HepG2 (cell line): ENCODE data around the gene PDZD7. TPM values are rescaled to one million over a fixed set of nuclear protein-coding genes. Genes with fewer than 3 reads are reported as not detected.

ENCODE experiments used
- FIP1L1 ChIP-seq: fragments of 200-400 bp; formaldehyde crosslinking; IDR thresholded peaks from 2 replicates; pipeline ENCODE4 v1.6.1; 2018; ENCODE audit warnings: low read depth, mild to moderate bottlenecking, low read length, moderate library complexity, borderline replicate concordance; ENCODE audit not compliant: insufficient read depth
- HHEX ChIP-seq: IDR thresholded peaks from 2 replicates; pipeline ENCODE4 v1.6.1; 2016; ENCODE audit warnings: control low read depth
- HNF4G ChIP-seq, 2 experiments: sonication (generic) in 1 of 2; formaldehyde crosslinking in 1 of 2; IDR thresholded peaks; 2 replicates each; pipeline versions ENCODE4 v1.4.0 to v1.6.1; 2011 to 2020; ENCODE audit warnings: borderline replicate concordance in 2 of 2, low read depth in 2 of 2, mild to moderate bottlenecking in 2 of 2, low read length in 1 of 2, missing genetic modification reagents in 1 of 2, moderate library complexity in 1 of 2
- IKZF4 ChIP-seq: sonication (generic); formaldehyde crosslinking; IDR thresholded peaks from 2 replicates; pipeline ENCODE4 v1.5.1; 2020; ENCODE audit warnings: borderline replicate concordance, mild to moderate bottlenecking, low read depth, missing genetic modification reagents; ENCODE audit errors: not compliant biosample characterization
- IRX3 ChIP-seq: sonication (generic); formaldehyde crosslinking; IDR thresholded peaks from 2 replicates; pipeline ENCODE4 v1.8.1; 2023; ENCODE audit warnings: mild to moderate bottlenecking, low read depth, missing genetic modification reagents, borderline replicate concordance
- MXD4 ChIP-seq: IDR thresholded peaks from 2 replicates; pipeline ENCODE4 v1.6.1; 2016; ENCODE audit warnings: mild to moderate bottlenecking, missing biosample characterization, missing genetic modification reagents
- NFKBIZ ChIP-seq: IDR thresholded peaks from 2 replicates; pipeline ENCODE4 v1.6.1; 2018; ENCODE audit warnings: missing genetic modification reagents, missing compliant biosample characterization
- REPIN1 ChIP-seq: sonication (generic); formaldehyde crosslinking; IDR thresholded peaks from 2 replicates; pipeline ENCODE4 v1.8.0; 2022; ENCODE audit warnings: missing genetic modification reagents, low read depth, mild to moderate bottlenecking, borderline replicate concordance
- RFX5 ChIP-seq: IDR thresholded peaks from 2 replicates; pipeline ENCODE4 v1.6.1; 2011; ENCODE audit warnings: low read depth, low read length, improper control_type of control experiment
- SCMH1 ChIP-seq: sonication (generic); formaldehyde crosslinking; IDR thresholded peaks from 2 replicates; pipeline ENCODE4 v1.9.0; 2021; ENCODE audit warnings: missing genetic modification reagents, mild to moderate bottlenecking, borderline replicate concordance
- SIN3A ChIP-seq: IDR thresholded peaks from 2 replicates; pipeline ENCODE4 v1.6.1; 2011; ENCODE audit warnings: low read depth, mild to moderate bottlenecking, control low read depth, low read length, borderline replicate concordance
- ZNF484 ChIP-seq: sonication (generic); formaldehyde crosslinking; IDR thresholded peaks from 2 replicates; pipeline ENCODE4 v1.5.1; 2020; ENCODE audit warnings: mild to moderate bottlenecking, low read depth, missing genetic modification reagents, borderline replicate concordance
- ZNF564 ChIP-seq: sonication (generic); formaldehyde crosslinking; IDR thresholded peaks from 2 replicates; pipeline ENCODE4 v1.8.1; 2023; ENCODE audit warnings: mild to moderate bottlenecking, missing genetic modification reagents
- ZNF839 ChIP-seq: sonication (generic); formaldehyde crosslinking; IDR thresholded peaks from 2 replicates; pipeline ENCODE4 v1.4.0; 2020; ENCODE audit warnings: missing genetic modification reagents, mild to moderate bottlenecking, borderline replicate concordance
- polyA plus RNA-seq, 8 experiments: library from polyadenylated mRNA; depleted of rRNA in 3 of 8; stranded (reverse) in 7 of 8; unstranded in 1 of 8; fragments of >200 nt; fragmentation: Illumina TruSeq in 4 of 8; extraction: Trizol in 4 of 8; gene quantifications; 2 replicates each; pipeline versions ENCODE4 v1.2.1 to v1.2.3, GENCODE V29; 2011 to 2016; ENCODE audit warnings: low read depth in 4 of 8, missing spikeins in 1 of 8, mixed read lengths in 1 of 8; ENCODE audit not compliant: insufficient read depth in 1 of 8
- total RNA-seq, 5 experiments: library from RNA; depleted of rRNA; stranded (reverse); fragments of >200 nt; fragmentation: Illumina TruSeq; extraction: Trizol; gene quantifications; 2 replicates each; pipeline ENCODE4 v1.2.3, GENCODE V29; 2016; ENCODE audit warnings: low read depth in 1 of 5
- TF ChIP-seq, protein P1 (sequence below): fragments of 450-650 bp; IDR thresholded peaks from 2 replicates; pipeline ENCODE4 v1.6.1; 2017
- TF ChIP-seq, protein P2 (sequence below): sonication (generic); formaldehyde crosslinking; IDR thresholded peaks from 2 replicates; pipeline ENCODE4 v1.4.0; 2020; ENCODE audit warnings: missing genetic modification reagents
- TF ChIP-seq, protein P3 (sequence below): sonication (generic); formaldehyde crosslinking; IDR thresholded peaks from 2 replicates; pipeline ENCODE4 v1.9.0; 2021; ENCODE audit warnings: missing genetic modification reagents, borderline replicate concordance

Gene PDZD7
- total and polyA plus RNA-seq, 2 of the 13 experiments (the other 11 are each of a cell fraction or from before 2014, with no cell fraction given) = 0.58 to 0.73 TPM

DNA sequence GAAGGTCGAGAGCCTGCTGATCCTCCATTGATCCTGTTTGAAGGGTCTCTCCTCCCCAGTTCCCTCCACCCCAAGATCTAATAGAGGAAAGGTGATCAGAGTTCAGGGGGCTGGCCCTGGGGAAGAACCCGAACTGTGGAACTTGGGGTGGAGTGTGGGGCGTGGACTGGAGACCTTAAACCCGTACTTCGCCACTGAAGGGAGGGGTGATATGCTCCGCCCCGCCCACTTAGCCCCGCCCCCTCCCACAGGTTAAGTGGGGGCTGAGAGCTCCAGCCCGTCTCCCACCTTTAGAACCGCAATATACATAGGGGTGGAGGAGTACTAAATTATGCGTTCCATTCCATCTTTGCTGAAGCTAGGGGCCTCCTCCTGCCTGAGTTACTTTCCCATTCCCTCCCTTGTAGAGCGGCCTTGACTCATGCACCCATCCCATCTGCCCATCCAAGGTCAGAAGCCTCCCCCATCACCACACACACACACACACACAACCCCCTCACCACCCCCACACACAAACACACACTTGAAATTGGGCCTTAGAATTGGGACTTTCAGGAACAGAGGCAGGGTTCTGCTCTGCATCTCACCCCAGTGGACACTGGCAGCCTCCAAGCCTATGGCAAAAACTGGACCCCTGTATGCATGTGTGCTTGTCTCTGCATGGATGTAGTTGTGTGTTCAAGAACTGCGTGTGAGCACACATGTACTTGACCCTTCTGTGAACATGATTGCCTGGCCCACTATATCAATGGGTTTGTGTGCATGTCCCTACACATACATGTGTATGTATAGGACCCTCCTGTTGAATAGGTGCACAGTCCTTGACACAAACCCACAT is 60.6 kb downstream of the PDZD7 start (continued):
- peak; percentile 53 for TF ChIP-seq HNF4G (IDR thresholded peaks at IDR 0.05; ENCODE audit: borderline replicate concordance, low read depth, low read length)
- TF ChIP-seq HNF4G (CRISPR knock-in tag; IDR thresholded peaks at IDR 0.05; ENCODE audit: borderline replicate concordance, low read depth) = peak; percentile 67; the same call in 1 of the 2 replicates
- TF ChIP-seq SIN3A = no peak; the same call in 1 of the 2 replicates
- TF ChIP-seq NFKBIZ (CRISPR knock-in tag) = no peak
- TF ChIP-seq SCMH1 = no peak
- TF ChIP-seq, protein P1, sequence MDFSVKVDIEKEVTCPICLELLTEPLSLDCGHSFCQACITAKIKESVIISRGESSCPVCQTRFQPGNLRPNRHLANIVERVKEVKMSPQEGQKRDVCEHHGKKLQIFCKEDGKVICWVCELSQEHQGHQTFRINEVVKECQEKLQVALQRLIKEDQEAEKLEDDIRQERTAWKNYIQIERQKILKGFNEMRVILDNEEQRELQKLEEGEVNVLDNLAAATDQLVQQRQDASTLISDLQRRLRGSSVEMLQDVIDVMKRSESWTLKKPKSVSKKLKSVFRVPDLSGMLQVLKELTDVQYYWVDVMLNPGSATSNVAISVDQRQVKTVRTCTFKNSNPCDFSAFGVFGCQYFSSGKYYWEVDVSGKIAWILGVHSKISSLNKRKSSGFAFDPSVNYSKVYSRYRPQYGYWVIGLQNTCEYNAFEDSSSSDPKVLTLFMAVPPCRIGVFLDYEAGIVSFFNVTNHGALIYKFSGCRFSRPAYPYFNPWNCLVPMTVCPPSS = no peak
- TF ChIP-seq IKZF4 = peak; percentile 43
- no peak for TF ChIP-seq ZNF484
- no peak for TF ChIP-seq RFX5
- TF ChIP-seq ZNF839 (CRISPR knock-in tag) = no peak
- no peak; the same call in 1 of the 2 replicates for TF ChIP-seq ZNF564 (CRISPR knock-in tag)
- TF ChIP-seq REPIN1 (CRISPR knock-in tag) = no peak; the same call in 1 of the 2 replicates
- no peak for TF ChIP-seq HHEX
- TF ChIP-seq, protein P2, sequence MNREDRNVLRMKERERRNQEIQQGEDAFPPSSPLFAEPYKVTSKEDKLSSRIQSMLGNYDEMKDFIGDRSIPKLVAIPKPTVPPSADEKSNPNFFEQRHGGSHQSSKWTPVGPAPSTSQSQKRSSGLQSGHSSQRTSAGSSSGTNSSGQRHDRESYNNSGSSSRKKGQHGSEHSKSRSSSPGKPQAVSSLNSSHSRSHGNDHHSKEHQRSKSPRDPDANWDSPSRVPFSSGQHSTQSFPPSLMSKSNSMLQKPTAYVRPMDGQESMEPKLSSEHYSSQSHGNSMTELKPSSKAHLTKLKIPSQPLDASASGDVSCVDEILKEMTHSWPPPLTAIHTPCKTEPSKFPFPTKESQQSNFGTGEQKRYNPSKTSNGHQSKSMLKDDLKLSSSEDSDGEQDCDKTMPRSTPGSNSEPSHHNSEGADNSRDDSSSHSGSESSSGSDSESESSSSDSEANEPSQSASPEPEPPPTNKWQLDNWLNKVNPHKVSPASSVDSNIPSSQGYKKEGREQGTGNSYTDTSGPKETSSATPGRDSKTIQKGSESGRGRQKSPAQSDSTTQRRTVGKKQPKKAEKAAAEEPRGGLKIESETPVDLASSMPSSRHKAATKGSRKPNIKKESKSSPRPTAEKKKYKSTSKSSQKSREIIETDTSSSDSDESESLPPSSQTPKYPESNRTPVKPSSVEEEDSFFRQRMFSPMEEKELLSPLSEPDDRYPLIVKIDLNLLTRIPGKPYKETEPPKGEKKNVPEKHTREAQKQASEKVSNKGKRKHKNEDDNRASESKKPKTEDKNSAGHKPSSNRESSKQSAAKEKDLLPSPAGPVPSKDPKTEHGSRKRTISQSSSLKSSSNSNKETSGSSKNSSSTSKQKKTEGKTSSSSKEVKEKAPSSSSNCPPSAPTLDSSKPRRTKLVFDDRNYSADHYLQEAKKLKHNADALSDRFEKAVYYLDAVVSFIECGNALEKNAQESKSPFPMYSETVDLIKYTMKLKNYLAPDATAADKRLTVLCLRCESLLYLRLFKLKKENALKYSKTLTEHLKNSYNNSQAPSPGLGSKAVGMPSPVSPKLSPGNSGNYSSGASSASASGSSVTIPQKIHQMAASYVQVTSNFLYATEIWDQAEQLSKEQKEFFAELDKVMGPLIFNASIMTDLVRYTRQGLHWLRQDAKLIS (CRISPR knock-in tag) = no peak
- TF ChIP-seq IRX3 (CRISPR knock-in tag) = no peak
- no peak for TF ChIP-seq FIP1L1
- TF ChIP-seq MXD4 (CRISPR knock-in tag) = no peak
- TF ChIP-seq, protein P3, sequence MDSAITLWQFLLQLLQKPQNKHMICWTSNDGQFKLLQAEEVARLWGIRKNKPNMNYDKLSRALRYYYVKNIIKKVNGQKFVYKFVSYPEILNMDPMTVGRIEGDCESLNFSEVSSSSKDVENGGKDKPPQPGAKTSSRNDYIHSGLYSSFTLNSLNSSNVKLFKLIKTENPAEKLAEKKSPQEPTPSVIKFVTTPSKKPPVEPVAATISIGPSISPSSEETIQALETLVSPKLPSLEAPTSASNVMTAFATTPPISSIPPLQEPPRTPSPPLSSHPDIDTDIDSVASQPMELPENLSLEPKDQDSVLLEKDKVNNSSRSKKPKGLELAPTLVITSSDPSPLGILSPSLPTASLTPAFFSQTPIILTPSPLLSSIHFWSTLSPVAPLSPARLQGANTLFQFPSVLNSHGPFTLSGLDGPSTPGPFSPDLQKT = no peak
